ENCODE results near the gene KCNQ5. TPM values are rescaled to one million over a fixed set of nuclear protein-coding genes. Genes with fewer than 3 reads are reported as not detected.

KCNQ5 gene
- total RNA-seq, 1 donor from 2014 or later: 0.49 TPM

DNA sequence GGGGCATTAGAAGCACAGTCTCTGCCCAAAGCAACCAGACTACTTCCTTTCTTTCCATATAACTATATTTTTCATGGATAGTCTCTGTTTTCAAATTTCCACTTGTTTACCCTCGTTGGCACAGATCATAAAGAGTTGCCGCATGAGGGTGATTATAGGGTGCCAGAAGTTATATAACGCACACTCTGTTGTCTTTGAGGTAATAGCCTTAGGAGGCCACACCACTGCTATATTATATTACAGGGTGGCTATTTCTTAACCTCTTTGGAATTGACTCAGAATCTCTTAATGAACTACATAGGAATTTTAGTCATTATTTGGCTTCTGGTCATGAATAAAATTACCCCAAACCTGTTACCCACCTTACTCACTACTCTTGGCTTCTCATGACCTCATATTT, 43.7 kb downstream of the KCNQ5 start:
- DNase-seq (ENCODE audit: low spot score) (no peak), ATAC-seq (no peak)
- intact Hi-C loops (cut with DNase I): no loop called here

DNA sequence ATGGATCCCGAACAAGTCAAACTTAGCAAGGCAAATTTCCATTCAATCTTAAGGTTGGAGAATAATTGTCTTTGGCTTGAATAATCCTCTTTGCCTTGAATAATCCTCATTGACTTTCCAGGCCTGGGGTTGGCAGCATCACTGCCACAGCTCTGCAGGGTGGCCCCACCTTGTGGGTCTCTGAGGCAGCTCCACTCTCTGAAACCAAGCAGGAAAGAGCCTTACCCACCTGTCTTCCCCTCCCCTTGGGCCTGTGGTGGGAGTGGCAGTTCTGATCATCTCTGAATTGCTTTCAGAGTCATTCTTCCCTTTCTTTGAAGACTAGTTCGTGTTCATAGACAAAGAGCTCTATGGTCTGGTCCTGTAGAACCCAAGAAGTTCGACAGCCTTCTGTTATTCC, 47.5 kb downstream of the KCNQ5 start:
- ATAC-seq (no peak), DNase-seq (ENCODE audit: low spot score) (no peak)
- intact Hi-C loops (cut with DNase I): no loop called here

DNA sequence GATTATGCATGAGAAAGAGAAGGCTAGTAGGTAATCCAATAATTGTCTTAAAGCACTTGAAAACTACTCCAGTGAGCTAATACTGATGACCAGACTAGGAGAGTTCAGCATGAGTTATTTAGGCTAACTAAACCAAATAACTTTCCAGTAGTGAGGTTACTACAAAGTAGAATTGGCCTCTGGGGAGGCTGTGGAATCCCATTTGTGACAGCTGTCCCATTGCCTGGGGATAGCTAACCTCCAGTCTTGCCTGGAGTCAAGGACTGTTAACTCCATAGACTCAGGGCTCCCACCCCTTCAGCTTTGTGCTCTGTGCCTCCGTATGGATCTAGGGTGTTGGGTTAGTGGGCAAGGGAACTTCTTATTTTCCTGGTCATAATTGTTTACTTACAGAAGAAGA, 51.0 kb downstream of the KCNQ5 start:
- no peak for DNase-seq (ENCODE audit: low spot score)
- intact Hi-C loops (cut with DNase I): no loop called here
- no peak for ATAC-seq

DNA sequence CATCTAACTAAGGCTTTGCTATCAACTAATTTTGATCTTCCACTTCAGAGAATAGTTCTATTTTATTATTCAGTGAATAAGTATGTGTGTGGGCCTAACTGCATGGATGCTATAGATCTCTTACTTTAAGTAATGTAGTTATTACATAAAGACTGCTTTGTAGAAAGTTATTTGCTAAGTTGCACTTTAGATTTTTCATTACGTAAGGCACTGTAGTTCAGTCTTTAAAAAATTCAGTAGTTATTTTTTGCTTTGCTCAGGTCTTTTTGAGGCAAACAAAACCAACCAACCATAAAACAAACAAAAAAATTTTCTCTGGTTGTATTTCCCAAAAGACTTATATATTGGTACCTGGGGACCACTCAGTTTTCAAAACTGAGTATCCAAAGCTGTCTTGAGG, 53.0 kb downstream of the KCNQ5 start:
- DNase-seq (ENCODE audit: low spot score) (no peak), ATAC-seq (no peak)
- intact Hi-C loops (cut with DNase I): no loop called here

DNA sequence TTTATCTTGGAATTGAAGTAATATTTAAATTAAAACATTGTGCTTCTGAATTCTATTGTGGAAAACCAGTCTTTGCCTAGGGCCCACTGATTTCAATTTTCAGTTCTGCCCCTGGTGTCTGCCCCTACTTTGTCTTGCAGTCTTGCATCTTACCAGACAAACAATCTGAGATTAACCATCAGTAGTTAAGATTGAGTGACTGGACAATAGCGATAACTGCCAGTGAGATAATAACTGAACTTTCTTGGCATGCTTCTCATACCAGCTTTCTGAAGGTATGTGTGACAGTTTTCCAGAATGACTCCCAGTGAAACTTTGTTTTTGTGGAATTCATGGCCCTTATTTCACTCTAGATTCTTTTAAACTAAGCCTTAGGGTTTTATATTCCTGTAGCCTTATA, 53.5 kb downstream of the KCNQ5 start:
- no peak for DNase-seq (ENCODE audit: low spot score)

DNA sequence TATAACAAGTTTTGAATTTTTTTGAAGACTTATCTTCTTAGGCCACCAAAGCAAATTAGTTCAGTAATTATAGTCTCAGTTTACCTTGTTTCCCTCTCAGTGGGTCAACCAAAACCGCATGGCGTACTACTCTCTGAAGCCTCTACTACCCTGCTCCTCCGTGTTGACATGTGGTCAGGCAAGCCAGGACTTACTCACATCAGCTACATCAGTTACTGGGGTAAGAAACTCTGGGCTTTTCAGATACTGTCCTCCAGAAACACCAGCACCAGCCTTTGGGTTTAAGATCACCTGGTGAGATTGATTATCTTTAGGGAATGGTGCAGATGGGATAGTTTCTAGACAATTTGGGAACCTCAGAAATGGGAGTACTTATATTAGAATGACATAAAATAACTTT, 55.1 kb downstream of the KCNQ5 start:
- intact Hi-C loops (cut with DNase I): no loop called here
- ATAC-seq: no peak
- no peak for DNase-seq (ENCODE audit: low spot score)

More for the DNA sequence above, 53.5 kb downstream of the KCNQ5 start:
- intact Hi-C loops (cut with DNase I): no loop called here
- ATAC-seq: no peak

DNA sequence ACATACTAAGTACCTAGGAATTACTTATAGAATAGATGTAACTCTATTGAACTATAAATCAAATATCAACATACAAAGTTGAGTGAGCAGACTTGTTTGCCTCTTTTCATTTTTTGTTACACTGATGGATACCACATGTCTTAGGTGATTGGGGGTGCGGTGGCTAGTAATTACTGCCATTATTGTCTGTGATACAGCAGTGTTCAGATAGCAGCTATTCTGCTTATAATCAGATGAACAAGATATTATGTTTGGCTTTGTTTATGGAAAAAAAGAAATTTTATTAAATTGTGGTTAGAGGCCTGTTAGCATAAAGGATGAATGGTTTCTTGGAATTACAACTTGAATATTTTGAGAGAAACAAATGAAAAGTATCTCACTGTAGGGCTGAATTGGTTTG, 55.9 kb downstream of the KCNQ5 start:
- ATAC-seq: no peak
- intact Hi-C loops (cut with DNase I): no loop called here
- DNase-seq (ENCODE audit: low spot score): no peak

DNA sequence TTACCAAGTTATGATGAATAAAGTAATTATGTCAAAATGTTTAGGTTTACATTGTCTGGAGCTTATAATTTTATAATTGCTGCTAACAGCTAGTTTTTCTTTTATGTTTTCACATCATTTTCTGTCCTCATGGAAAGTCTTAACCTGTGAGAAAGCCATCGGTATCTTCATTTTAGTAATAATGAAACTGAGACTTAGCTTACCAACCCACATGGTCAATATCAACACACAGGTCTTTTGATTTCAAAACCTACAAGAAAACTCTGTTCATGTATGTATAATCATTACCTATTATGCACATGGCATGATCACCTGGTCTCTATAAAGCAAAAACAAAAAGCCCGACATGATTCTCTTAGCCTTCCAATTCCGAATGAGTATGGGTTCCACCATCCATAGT, 61.9 kb downstream of the KCNQ5 start:
- intact Hi-C loops (cut with DNase I): no loop called here
- ATAC-seq (no peak), DNase-seq (ENCODE audit: low spot score) (no peak)

DNA sequence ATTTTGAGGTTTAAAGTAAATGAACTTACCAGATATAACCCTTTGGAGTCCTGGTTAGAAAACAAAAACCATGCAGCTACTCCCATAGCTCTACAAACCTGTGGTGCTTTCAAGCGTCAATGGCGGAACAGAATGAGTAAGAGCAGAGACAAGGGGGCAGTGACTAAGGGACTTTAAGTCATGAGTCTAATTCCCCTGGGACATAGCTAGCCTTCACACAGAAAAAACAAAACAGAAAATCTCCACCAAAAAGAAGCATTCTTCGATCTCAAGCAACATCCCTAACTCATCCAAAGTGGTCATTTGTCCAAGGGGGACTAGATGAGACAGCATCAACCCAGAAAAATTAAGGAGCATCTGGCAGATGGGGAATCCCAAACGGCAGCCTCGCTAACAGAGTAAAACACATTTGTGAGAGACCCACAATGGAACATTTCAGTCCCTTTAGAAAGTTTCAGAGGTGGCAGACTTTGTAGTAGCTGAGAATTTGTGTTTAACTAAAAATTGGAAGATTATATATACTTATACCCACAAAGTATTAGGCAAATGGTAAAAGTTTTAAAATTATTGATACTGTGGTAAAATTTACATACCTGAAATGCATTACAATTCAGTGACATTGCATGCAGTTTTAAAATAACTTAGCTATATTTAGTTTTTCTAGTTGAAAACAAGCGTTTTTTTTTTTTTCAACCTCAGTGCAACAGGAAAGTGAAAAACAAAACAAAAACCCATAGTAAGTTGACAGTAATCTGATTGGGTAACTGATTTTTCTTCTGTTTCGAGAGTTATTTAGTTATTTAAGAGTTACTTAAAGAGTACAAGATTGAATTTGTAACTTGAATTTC, 67.5 kb downstream of the KCNQ5 start:
- DNase-seq (ENCODE audit: low spot score) (no peak), ATAC-seq (no peak)
- intact Hi-C loops (cut with DNase I): no loop called here

DNA sequence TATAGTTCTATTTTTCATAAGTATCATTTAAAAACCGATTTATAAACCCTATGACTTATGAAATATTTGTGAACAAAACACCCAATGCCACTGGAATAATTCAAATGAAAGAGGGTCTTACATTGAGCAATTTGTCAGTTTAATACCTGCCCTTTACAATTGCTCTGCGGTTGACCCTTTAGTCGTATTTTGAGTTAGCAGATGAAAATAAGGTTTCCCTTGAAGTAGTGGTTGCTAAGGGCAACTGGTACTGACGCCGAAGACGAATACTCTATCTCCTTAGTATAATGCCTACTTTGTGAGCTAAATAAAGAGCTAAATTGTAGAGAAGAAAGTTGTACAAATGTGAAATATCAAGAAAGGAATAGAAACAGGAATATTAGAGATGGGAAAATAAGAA, 69.4 kb downstream of the KCNQ5 start:
- intact Hi-C loops (cut with DNase I): no loop called here
- ATAC-seq: no peak
- no peak for DNase-seq (ENCODE audit: low spot score)

DNA sequence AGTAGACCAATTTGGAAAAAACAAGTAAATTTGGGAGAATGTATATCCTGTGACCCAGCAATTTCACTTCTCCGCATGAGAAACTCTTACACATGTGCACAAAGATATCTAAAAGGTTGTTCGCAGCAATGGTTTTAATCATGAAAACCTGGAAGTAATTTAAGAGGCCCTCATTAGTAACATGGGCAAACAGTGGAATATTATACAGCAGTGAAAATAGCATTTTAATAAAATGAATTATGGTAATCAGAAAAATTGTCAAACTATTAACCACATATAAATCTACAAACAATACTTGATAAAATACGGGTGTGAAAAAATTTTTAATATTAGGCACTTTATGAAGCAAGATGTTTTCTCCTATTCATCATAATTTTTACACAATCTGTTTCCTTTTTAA, 74.2 kb downstream of the KCNQ5 start:
- DNase-seq (ENCODE audit: low spot score): no peak
- no peak for ATAC-seq
- intact Hi-C loops (cut with DNase I): no loop called here

DNA sequence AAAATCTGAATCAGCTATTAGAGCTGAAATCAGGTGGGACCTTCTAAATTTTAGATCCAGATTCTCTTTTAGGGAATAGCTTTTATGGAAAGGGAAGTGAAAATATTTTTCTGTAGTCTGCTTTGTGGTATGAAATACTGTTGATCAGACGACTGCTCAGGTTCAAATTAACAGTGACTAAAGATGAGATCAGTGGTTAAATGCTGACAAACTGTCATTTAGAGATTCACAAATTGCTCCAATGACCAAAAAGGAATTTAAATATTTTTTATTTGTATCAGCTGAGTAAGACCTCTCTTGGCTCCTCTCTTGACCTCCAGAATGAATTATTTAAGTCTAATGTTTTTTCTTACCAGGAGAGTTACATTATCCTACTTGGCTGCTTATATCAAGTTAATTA, 77.3 kb downstream of the KCNQ5 start:
- ATAC-seq (no peak), DNase-seq (ENCODE audit: low spot score) (no peak)
- intact Hi-C loops (cut with DNase I): no loop called here

DNA sequence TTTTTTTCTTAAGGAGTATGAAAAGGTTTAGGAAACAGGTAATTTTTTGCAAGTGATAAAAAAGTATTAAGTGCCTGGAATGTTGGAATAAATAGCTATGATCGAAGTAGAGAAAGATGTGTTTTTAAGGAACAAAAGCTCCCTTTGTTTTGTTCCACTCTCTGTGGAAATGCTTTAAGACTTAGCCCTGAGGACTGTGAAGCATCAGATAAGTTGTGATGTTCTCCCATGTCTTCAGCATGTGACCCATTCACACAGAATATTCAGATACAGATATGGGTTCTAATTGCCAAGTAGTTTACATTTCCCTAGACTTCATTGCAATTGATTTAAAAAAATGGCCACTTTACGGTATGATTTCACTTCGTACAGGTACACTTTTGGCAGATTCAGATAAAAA, 80.6 kb downstream of the KCNQ5 start:
- ATAC-seq (no peak), DNase-seq (ENCODE audit: low spot score) (no peak)
- intact Hi-C loops (cut with DNase I): no loop called here

DNA sequence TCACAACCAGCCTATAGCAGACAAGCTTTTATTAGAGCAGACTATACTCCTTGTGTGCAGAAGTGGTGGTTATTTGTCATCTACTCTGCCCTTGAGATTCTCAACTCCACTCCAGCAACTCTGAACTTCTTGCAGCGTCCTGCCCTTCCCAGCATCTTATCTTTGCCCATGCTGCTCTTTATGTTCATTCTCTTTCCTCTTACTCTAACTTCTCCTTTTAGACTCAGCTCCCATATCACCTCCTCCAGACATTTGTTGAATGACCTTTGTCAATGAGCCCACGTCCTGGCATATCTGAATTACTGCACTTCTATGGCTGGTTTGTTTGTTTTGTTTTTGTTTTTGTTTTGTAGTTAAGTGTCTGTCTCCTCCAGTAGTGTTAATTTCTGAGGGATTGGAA, 81.2 kb downstream of the KCNQ5 start:
- intact Hi-C loops (cut with DNase I): no loop called here
- no peak for ATAC-seq

DNA sequence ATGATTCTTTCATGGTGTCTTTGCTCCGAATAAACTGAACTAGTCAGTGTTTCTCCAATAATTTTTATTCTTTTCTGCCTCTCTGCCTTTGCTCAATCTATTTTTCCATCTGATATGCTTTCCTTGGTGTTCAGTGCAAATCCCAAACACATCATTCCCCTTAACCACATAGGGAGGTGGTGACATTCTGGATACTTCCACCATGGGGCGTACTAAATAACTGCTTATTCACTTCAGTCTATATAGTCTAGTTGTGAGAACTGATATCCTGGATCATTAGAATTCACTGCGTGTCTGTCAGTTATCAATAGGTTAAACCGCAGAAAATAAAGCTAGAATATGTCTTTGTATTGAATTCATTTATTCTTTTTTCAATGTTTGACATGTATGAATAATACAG, 83.1 kb downstream of the KCNQ5 start:
- ATAC-seq (no peak), DNase-seq (ENCODE audit: low spot score) (no peak)
- intact Hi-C loops (cut with DNase I): no loop called here

More for the DNA sequence above, 81.2 kb downstream of the KCNQ5 start:
- DNase-seq (ENCODE audit: low spot score): no peak

DNA sequence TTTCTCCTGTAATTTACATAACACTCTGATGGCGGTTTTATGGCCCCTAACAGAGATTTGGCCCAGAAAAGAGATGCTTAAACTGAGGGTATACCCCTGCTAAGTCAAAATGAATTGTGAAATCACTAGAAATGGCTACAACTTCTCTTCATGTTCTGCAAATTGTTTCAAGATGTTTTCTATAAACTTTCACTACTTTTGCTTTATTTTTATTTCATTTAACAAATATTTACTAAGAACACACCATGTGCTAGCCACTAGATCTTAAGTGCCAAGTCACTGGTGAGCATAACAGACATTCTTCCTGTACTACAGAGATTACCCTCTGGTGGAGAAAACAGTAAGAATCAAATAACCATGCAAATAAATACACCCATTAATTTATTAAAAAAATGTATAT, 87.6 kb downstream of the KCNQ5 start:
- intact Hi-C loops (cut with DNase I): no loop called here
- DNase-seq (ENCODE audit: low spot score) (no peak), ATAC-seq (no peak)

DNA sequence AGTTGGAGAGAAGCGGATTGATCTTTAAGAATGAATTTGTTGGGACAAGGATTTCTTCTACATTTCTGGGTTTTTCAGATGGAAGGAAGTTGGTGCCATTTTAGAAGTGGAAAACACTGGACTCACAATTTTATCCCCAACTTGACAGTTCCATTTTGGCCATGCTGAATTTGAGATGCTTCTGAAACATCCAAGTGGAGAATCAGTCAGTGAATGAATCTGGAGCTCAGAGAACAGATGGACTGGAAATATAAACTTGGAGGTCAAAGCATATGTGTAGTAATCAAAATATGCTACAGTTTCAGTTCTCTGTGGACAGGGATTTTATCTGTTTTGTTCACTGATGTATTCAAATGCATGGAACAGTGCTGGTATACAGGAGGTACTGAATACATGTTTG, 89.9 kb downstream of the KCNQ5 start:
- DNase-seq (ENCODE audit: low spot score) (no peak), ATAC-seq (no peak)
- intact Hi-C loops (cut with DNase I): no loop called here

DNA sequence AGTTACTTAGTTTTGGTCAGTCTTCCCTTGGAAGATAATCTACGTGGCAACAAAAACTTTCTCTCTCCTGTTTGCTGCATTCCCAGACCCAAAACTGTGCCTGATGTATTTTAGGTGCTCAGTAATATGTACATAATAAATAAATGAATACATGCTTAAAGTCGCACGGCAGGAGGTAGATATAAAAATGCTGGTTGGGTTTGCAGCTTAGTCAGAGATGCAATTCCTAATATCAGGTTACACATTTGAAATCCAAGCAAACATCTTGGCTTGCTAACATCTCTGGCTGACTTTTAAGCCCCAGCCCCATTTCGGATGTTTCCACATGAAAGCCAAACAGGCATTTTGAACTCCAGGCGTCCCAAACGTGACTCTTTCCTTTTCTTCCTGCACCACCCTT, 91.0 kb downstream of the KCNQ5 start:
- intact Hi-C loops (cut with DNase I): no loop called here
- ATAC-seq (no peak), DNase-seq (ENCODE audit: low spot score) (no peak)

DNA sequence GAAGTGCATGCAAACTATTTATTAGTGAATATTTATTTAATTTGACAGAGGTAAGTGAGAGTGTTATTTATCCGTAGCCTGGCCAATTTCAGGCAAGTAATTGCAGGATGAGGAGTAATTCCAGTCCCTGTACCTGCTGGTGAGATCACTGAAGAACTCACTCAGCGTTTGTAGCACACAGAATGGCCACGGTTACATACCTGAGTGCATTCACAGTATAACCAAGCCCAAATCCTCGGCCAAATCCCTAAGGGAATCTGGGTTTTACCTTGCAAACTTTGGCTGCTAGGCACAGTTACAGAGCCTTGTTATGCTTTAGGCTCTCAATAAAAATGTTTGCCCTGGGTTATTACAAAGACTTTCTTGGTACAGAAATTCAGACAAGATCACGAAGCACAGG, 93.3 kb downstream of the KCNQ5 start:
- intact Hi-C loops (cut with DNase I): no loop called here
- DNase-seq (ENCODE audit: low spot score) (no peak), ATAC-seq (no peak)

DNA sequence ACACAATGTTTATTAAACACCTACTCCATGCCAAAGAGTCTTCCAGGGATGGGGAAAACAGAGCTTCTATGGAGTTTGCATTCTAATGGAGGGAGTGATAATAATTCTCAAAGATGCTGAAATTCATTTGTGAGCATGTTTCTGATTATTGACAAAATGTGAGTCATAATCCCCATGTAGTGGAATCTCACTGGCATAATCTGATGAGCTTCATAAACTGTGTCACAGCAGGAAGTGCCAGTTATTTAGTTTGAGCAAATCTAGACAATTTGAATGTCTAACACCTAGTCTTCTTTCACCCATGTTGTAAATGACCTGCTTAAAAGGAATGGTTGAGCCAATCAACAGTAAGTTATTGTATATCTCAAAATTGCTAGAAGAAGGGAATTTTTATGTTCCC, 95.1 kb downstream of the KCNQ5 start:
- DNase-seq (ENCODE audit: low spot score) (no peak), ATAC-seq (no peak)
- intact Hi-C loops (cut with DNase I): no loop called here

DNA sequence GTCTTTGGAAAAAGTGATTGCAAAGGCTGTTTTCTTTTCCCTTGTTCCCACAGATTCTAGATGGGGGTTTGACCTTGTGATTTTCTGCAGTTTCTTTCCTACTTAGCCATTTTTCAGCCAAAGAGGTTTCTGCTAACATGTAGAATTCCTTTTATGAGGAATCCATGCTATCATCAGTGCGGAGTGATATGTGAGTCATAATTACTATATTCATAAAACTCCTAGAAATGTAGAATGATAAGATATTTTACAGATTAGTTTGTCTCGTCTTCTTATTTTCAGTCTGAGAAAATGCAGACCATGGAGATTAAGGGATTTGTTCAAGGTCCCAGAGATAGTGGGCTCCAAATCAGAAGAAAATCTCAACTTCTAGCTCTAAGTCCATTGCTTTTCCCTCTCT, 98.6 kb downstream of the KCNQ5 start:
- ATAC-seq: no peak
- DNase-seq (ENCODE audit: low spot score): no peak
- intact Hi-C loops (cut with DNase I): no loop called here
